HTR-8/SVneo (cell line): ENCODE results near the gene MNAT1.
"Not testable (repeated sequence)": the region's sequence is repeated elsewhere in the genome, so short reads cannot be mapped to it uniquely, and the experiment has no call there.

Source experiments
- DNase-seq: peaks from one replicate; pipeline ENCODE4 v3.0.0; 2011; ENCODE audit warnings: low spot score, mixed read lengths; ENCODE audit not compliant: insufficient read length
- FAIRE-seq: peaks from 2 replicates; lab custom pipeline; 2011; peaks lifted over from hg19 to GRCh38; lab: Jason Lieb, UNC

The MNAT1 gene

GRCh38 chr14:60865378-60866127 is 131.0 kb downstream of the MNAT1 start:
- no peak for DNase-seq
- FAIRE-seq, result no peak

- FAIRE-seq (peak; percentile 96), DNase-seq (no peak)
These were observed 133.1 kb downstream of the MNAT1 start for GRCh38 chr14:60867503-60868172.

- no peak for FAIRE-seq
- no peak for DNase-seq
These were observed 143.6 kb downstream of the MNAT1 start for GRCh38 chr14:60878121-60878520.

- FAIRE-seq, result peak; percentile 94
- no peak for DNase-seq
These were observed 144.0 kb downstream of the MNAT1 start for GRCh38 chr14:60878536-60878935.

GRCh38 chr14:60882219-60882618 is 147.7 kb downstream of the MNAT1 start:
- DNase-seq (no peak), FAIRE-seq (peak; percentile 98)

- peak; percentile 98 for FAIRE-seq
These were observed 149.6 kb downstream of the MNAT1 start for GRCh38 chr14:60884134-60884533.

GRCh38 chr14:60890636-60891035 is 156.1 kb downstream of the MNAT1 start:
- DNase-seq, result not testable (repeated sequence)
- FAIRE-seq, result peak; percentile 87

More at GRCh38 chr14:60884134-60884533, 149.6 kb downstream of the MNAT1 start:
- DNase-seq, result no peak

- FAIRE-seq, result peak; percentile 90
- DNase-seq, result no peak
These were observed 159.3 kb downstream of the MNAT1 start for GRCh38 chr14:60893911-60894310.

GRCh38 chr14:60904381-60904780 is 169.8 kb downstream of the MNAT1 start:
- DNase-seq (no peak), FAIRE-seq (peak; percentile 68)

- FAIRE-seq, result no peak
- DNase-seq, result no peak
These were observed 171.4 kb downstream of the MNAT1 start for GRCh38 chr14:60905923-60906322.

GRCh38 chr14:60915781-60916180 is 181.2 kb downstream of the MNAT1 start:
- DNase-seq (no peak), FAIRE-seq (peak; percentile 88)

GRCh38 chr14:60922050-60922449 is 187.5 kb downstream of the MNAT1 start:
- no peak for DNase-seq
- peak; percentile 20 for FAIRE-seq

GRCh38 chr14:60925286-60925685 is 190.7 kb downstream of the MNAT1 start:
- DNase-seq (no peak), FAIRE-seq (no peak)

GRCh38 chr14:60926002-60926401 is 191.4 kb downstream of the MNAT1 start:
- FAIRE-seq, result no peak
- no peak for DNase-seq

GRCh38 chr14:60931218-60931617 is 196.7 kb downstream of the MNAT1 start:
- no peak for DNase-seq
- FAIRE-seq, result peak; percentile 95

GRCh38 chr14:60933920-60934655 is 199.5 kb downstream of the MNAT1 start:
- no peak for DNase-seq

GRCh38 chr14:60935319-60935718 is 200.8 kb downstream of the MNAT1 start:
- FAIRE-seq, result no peak

More at GRCh38 chr14:60933920-60934655, 199.5 kb downstream of the MNAT1 start:
- peak; percentile 97 for FAIRE-seq

GRCh38 chr14:60943637-60944032 is 209.1 kb downstream of the MNAT1 start:
- FAIRE-seq (no peak), DNase-seq (no peak)

More at GRCh38 chr14:60935319-60935718, 200.8 kb downstream of the MNAT1 start:
- DNase-seq, result no peak

- peak; percentile 98 for FAIRE-seq
These were observed 209.6 kb downstream of the MNAT1 start for GRCh38 chr14:60944204-60944603.

GRCh38 chr14:60945984-60946383 is 211.4 kb downstream of the MNAT1 start:
- no peak for DNase-seq
- FAIRE-seq, result no peak

More at GRCh38 chr14:60944204-60944603, 209.6 kb downstream of the MNAT1 start:
- DNase-seq, result no peak

- DNase-seq (no peak), FAIRE-seq (no peak)
These were observed 212.2 kb downstream of the MNAT1 start for GRCh38 chr14:60946773-60947172.
